Mucosa of descending colon (tissue), 3 donors: Measurements from ENCODE around the gene STAMBPL1. TPM values are rescaled to one million over a fixed set of nuclear protein-coding genes. Genes with fewer than 3 reads are reported as not detected.
A peak's percentile ranks its signal among the peaks of the same experiment; 100 is the strongest.

ENCODE experiments used
- ATAC-seq: fragments of 200-7000 bp; cut with Tn5 transposase; one replicate; pipeline ENCODE4 v1.9.1; 2020; ENCODE audit warnings: mild to moderate bottlenecking, moderate library complexity
- DNase-seq, 3 donors: peaks; one replicate each; pipeline ENCODE4 v3.0.0-alpha.2; 2020
- H3K36me3 ChIP-seq: fragments of 200-600 bp; one replicate; pipeline ENCODE4 v1.8.0; 2021; ENCODE audit warnings: low read depth, mild to moderate bottlenecking
- H3K4me1 ChIP-seq: fragments of 200-600 bp; one replicate; pipeline ENCODE4 v1.8.0; 2021; ENCODE audit warnings: low read depth, mild to moderate bottlenecking
- H3K4me3 ChIP-seq: fragments of 200-600 bp; one replicate; pipeline ENCODE4 v1.8.0; 2021; ENCODE audit warnings: mild to moderate bottlenecking
- H3K9me3 ChIP-seq: fragments of 200-600 bp; one replicate; pipeline ENCODE4 v1.8.0; 2021; ENCODE audit warnings: mild to moderate bottlenecking
- CTCF ChIP-seq: fragments of 200-600 bp; IDR thresholded peaks from one replicate; pipeline ENCODE4 v1.8.0; 2022; ENCODE audit warnings: antibody characterized with exemption, mild to moderate bottlenecking
- intact Hi-C, 2 donors: fragments of 100-400 bp; cut with DNase I in 1 of 2; cut with micrococcal nuclease in 1 of 2; formaldehyde crosslinking; loops; one replicate each; pipeline versions ENCODE4 v1.11.0 to v1.11.1; 2022; cut with DNase I, micrococcal nuclease
- total RNA-seq, 3 donors: library from RNA; stranded (reverse); fragmentation: NEBNext Ultra II Directional in 2 of 3; extraction: Animal tissue kit (Norgen Biotek cat#: 25700) in 2 of 3; gene quantifications; one replicate each; pipeline versions ENCODE4 v1.2.1 to v1.2.4, GENCODE V29; 2021 to 2023
- donor health status: DM: no; HTN: no; CAD: no; lungs with moderate emphysema.
- donor health status: DM: no; HTN: no; CAD: no.
- donor health status: DM: no; HTN: yes; CAD: no.

The STAMBPL1 gene
- total RNA-seq, 3 donors from 2014 or later, result 19.2 to 44.2 (median 20.0) TPM

- Histone ChIP-seq H3K9me3 (no peaks in the 10 kb centered on the region), H3K36me3 (no peaks in the 10 kb centered on the region), H3K4me3 (peak overlapping the region; percentile 1), H3K4me1 (peaks cover 48% of the 10 kb centered on the region)
- peak; percentile 91 for ATAC-seq
- intact Hi-C loops, result no loop called here
- peak in 1 of 3 donors; percentile 78 for DNase-seq
- TF ChIP-seq CTCF, result no peak
Observed at GRCh38 chr10:88896372-88896993, 16.4 kb downstream of the STAMBPL1 start.

DNA sequence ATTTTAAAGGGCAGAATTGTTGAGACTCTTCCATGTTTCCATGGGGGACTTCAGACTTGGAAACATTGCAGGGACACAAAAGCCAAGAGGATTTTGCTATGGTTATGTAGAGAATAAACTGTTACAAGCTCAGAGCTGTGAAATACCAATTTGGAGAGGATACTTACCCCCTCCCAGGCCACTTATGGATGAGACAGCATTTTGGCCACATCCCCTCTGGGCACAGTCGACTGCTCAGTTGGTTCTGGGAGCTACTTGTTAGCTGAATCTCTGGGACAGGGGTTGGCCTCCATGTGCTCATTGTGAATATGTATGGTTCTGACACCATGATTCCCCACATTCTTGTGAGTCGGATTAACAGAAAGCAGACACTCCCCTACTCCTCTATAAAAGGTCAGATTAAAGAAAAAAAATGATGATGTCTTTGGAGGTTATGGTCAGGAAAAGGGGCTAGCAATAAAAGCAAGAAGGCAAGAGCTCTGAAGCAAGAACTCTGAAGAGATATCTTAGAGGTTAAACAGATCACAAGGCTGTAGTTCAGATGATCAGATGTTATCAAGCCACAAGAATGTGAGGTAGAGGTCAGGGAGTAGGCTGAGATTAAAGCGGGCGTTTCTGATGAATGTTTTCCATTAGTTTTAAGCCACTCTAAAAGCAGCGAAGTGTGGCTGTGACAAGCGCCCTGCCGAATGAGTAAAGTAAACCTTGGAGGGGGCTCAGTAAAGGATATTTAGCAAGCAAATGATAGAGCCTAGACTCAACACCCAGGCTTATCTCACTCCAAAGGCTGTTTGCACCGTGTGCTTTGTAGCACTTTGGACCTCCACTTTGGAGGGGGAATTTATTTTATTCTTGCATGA is 17.2 kb downstream of the STAMBPL1 start:
- Histone ChIP-seq H3K4me3 (no peak overlapping the region), H3K9me3 (no peaks in the 10 kb centered on the region), H3K4me1 (peaks cover 48% of the 10 kb centered on the region), H3K36me3 (no peaks in the 10 kb centered on the region)
- intact Hi-C loops, result no loop called here
- no peak for TF ChIP-seq CTCF
- peak in 1 of 3 donors; percentile 53 for DNase-seq
- ATAC-seq, result peak; percentile 61

GRCh38 chr10:88898727-88899126 is 18.7 kb downstream of the STAMBPL1 start:
- Histone ChIP-seq H3K9me3 (no peaks in the 10 kb centered on the region), H3K4me3 (no peak overlapping the region), H3K36me3 (no peaks in the 10 kb centered on the region), H3K4me1 (peaks cover 57% of the 10 kb centered on the region)
- no peak for ATAC-seq
- DNase-seq, result no peak
- intact Hi-C loops, result no loop called here
- TF ChIP-seq CTCF, result no peak

GRCh38 chr10:88899886-88900285 is 19.8 kb downstream of the STAMBPL1 start:
- H3K4me3 ChIP-seq, result no peak overlapping the region
- DNase-seq (no peak), ATAC-seq (no peak)
- no peak for TF ChIP-seq CTCF
- peaks cover 49% of the 10 kb centered on the region for H3K4me1 ChIP-seq
- no peaks in the 10 kb centered on the region for H3K9me3 ChIP-seq
- H3K36me3 ChIP-seq, result no peaks in the 10 kb centered on the region
- intact Hi-C loops, result no loop called here

GRCh38 chr10:88901206-88901983 is 21.4 kb downstream of the STAMBPL1 start:
- Histone ChIP-seq H3K36me3 (no peaks in the 10 kb centered on the region), H3K4me3 (no peak overlapping the region), H3K4me1 (peaks cover 47% of the 10 kb centered on the region), H3K9me3 (no peaks in the 10 kb centered on the region)
- intact Hi-C loops, result no loop called here
- ATAC-seq, result no peak
- no peak for TF ChIP-seq CTCF
- DNase-seq, result no peak
